Activated naive CD8-positive, alpha-beta T cell treated with anti-CD3 and anti-CD28 coated beads, Interleukin-2, amount 50 U/mL, for 16 hours (primary cell): ENCODE measurements around the gene HSF2BP.
"Not testable (repeated sequence)": the region's sequence is repeated elsewhere in the genome, so short reads cannot be mapped to it uniquely, and the experiment has no call there.

Experiments used
- DNase-seq: peaks from one replicate; pipeline ENCODE4 v3.0.0-alpha.2; 2020; ENCODE audit warnings: low read depth, low spot score

HSF2BP gene

DNA sequence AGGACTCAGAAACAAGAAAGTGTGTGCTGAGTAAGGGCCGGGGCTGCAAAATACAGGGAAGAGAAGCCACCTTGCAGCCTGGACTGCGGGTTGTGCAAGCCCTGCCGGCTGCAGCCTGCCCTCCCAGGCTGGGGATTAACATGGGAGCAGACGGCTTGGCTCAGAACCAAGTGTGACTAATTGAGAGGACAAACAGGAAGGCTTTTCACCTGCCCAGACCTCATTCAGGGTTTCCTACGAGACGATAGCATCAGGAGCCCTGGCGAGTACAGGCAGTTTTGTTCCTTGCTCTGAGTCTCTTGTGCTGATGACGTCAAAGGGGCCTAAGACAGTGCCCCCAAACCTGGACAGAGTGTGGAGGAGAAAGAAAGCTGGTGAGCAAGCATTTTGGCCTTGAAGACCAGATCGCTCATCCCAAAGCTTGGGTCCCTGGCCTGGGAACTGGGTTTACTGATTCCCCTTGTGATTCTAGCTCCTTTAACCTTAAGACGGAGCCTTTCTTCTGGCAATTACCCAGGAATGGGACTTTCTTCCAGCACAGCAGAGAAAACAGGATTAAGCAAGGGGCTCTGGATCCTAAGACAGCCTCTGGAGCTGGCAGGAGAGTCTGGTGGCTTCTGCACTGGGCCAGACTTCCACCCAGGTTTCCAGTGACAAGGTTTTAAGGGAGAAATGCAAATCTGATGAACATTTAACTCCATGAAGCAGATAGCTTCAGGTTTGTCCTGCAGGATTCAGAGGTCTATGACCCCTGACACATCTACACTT is 142.2 kb downstream of the HSF2BP start:
- DNase-seq, result not testable (repeated sequence)

DNA sequence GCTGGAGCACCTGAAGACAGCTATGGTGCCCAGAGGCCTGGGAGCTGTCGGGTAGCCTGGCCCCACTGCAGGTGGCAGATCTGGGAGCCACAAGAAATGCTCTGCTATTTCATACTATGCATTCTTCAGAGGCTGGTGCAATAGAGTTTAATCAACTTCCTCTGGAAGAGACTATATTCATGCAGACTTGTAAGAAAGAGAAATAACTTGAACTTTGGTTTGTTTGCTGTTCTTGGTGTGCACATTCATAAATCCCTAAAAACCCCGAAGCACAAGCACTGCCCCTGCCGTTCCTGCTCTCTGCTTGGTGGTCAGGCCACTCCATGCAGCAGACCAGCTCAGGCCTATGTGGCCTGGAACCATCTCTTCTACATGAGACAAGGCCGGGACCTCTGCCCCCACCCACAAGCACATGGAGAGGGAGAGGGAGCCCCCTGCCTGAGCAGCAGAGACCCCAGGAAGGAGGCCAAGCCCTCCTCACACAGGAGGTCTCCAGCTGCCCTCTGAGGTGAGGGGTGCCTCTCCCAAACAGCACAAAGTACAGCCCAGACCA is 142.9 kb downstream of the HSF2BP start:
- not testable (repeated sequence) for DNase-seq

DNA sequence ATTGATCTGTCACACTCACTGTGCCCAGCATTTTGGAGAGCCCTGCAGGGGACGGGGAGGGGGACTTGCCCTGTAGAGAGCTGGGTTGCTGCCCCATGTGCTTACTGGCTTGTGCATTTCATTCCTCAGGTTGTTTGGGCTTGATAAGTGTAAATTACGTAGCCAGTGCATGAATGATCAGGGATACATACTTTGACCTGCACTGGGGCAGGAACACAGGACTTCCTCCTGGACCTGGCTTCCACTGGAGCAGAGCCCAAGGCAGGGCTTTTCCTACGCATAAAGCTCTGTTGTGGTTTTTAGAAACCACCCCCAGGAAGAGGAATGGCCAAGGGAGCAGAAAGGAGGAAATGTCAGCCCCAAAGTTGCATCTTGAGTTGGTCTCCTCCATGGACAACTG is 144.5 kb downstream of the HSF2BP start:
- DNase-seq, result not testable (repeated sequence)

DNA sequence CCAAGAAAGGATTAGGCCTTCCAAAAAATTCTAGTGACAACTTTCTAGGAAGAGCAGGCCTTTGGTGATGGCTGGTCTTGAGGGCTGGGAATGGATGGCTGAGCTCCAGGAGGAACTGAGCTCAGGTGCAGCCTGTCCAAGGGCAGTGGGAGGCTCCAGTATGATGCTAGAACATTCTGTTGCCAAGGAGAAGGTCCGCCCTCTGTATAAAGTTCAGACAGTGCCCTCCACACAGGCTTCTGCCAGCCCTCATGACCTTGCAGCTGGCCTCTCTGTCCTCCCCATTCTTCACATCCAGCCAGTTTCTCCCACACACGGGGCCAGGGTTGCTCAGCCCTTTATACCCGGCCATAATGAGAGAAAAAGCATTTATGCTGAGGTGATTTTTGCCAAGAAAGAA is 146.3 kb downstream of the HSF2BP start:
- not testable (repeated sequence) for DNase-seq

DNA sequence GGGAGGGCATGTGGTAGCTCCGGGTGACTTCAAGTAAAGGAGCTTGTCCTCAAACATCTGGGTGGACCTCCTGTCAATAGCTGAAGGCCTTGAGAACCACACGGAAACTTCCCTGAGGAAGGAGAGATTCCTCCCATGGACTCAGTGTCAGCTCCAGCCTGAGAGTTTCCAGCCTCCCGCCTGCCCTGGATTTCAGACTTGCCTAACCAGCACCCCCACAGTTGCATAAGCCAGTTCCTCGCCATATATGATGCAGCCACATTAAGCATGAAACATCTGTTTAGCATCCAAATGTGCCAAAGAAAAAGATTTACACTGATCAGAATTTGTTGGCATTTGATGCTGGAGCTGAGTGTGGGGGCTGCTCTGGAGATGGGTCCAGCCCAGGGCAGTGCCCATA is 148.1 kb downstream of the HSF2BP start:
- DNase-seq, result not testable (repeated sequence)

DNA sequence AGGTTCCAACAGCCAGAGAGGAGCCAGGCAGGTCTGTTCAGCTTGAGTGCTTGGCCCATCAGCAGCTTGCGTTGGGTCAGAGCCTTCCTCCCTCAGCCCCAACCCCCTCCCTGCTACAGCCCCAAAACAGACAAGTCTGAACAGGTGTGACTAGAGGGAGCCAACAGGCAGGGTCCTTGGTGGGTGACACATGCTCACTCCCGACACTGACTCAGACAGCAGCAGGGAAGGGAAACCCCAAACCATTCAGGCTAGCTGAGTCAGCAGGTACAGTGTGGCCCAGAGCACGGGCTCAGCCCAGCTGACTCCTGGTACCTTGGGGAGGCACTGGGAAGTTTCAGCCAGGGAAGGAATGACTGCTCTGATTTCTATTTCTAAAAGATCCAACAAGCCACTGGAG is 148.6 kb downstream of the HSF2BP start:
- DNase-seq, result not testable (repeated sequence)

- DNase-seq, result not testable (repeated sequence)
These were observed 155.4 kb downstream of the HSF2BP start for GRCh38 chr21:43503892-43504291.

GRCh38 chr21:43503075-43503750 is 156.1 kb downstream of the HSF2BP start:
- not testable (repeated sequence) for DNase-seq

DNA sequence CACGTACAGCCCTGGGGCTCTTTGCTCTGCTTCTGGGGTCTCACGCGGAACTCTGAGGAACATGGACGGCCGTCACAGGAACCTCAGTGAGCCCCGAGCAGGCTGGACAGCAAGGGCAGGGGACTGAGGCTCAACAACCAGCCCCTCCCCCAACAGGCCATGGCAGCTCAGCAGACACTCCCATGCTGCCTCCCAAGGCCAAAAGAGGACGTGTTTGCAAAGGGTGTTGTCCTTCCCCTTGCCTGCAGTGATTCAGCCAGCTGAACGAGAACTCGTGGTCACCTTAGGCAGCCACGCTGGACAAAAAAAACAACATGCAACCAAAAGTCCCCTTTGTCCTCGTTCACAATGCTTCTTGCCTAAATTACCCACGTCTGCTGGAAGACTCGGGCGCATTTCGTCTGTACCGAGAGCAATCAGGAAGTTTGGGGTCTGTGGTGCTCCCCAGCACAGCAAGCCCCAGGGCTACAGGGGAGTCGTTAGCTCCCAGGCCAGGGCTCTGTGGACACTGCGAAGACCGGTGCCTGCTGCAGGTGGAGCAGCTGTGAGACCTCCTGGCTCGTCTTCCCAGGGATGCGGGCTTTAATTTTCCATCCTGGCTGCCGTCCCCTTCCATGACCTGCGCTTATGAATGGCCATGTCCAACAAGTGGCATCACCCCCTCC is 156.7 kb downstream of the HSF2BP start:
- not testable (repeated sequence) for DNase-seq

- DNase-seq, result not testable (repeated sequence)
These were observed 160.4 kb downstream of the HSF2BP start for GRCh38 chr21:43498924-43499323.

DNA sequence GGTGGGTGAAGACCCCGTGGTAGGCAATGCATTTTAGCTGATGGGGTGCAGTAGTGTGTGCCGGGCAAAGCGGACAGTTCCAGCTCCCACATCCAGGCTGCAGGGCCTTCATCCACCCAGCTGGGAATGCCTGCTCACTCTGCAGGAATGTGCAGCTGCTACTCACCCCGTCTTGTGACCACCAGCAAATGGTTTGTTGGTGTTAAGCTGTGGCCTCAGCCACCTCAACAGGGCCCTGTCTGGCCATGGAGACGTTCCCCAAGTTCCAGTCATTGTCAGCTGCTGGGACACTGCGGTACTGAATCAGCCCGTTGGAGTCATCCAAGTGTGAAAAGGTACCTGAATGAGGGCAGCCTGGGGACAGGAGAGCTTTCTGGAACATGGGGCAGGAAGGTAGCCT is 161.2 kb downstream of the HSF2BP start:
- not testable (repeated sequence) for DNase-seq

- not testable (repeated sequence) for DNase-seq
These were observed 164.8 kb downstream of the HSF2BP start for GRCh38 chr21:43494279-43495012.

DNA sequence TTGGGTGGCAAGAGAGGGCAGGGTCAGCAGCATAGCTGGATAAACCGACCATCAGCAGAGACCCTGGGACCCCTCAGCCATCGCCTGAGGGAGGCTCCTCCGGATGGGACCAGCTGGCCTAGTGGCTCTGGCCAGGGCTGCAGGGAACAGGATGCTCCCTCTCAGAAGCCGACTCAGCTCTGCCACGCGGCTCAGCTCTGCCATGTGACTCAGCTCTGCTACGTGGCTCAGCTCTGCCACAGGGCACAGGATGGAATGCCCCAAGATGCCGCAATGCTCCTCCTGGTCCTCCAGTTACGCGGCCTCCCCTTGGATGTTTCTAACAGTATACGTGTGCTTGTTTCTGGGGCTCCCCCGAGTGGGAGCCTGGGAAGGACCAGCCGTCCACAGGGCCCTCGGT is 165.8 kb downstream of the HSF2BP start:
- DNase-seq, result not testable (repeated sequence)

DNA sequence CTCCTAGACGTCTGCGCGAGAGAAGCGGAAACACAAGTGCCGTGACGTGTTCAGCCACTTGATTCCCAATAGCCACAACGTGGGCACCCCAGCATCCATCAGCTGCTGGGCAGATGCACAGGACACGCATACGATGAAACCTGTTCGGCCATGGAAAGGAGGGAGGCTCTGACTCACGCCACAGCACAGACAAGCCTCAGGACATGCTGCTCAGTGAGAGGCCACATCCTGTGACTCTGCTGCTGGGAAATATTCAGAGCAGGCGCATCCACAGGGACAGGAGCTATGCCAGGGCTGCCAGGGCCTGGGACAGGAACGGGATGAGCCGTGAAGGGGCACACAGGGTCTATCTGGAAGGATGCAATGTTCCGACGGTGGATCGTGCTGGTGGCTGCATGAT is 171.1 kb downstream of the HSF2BP start:
- not testable (repeated sequence) for DNase-seq

GRCh38 chr21:43486051-43486450 is 173.2 kb downstream of the HSF2BP start:
- not testable (repeated sequence) for DNase-seq

GRCh38 chr21:43485016-43485415 is 174.3 kb downstream of the HSF2BP start:
- not testable (repeated sequence) for DNase-seq

DNA sequence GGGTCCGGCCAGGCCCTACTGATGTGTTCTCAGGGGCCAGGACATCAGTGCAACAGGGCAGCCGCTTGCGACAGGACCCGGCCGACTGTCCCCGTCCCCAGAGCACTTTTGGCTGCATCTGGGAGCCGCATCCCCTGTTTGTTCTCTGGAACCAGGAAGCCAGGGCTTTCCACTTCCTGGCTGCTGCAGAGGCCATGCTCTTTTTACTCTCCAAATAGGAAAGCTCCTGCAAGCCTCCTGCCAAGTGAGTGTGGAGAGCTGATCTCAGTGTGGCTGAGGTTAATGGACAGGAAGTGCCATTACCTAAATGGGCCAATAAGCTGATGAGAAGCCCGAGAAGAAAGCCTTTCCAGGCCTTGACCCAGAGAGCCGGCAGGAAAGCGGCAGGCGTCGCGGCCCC is 180.1 kb downstream of the HSF2BP start:
- not testable (repeated sequence) for DNase-seq
